Esophagus (tissue), 2 donors: Measurements from ENCODE around the gene LPGAT1. TPM values are rescaled to one million over a fixed set of nuclear protein-coding genes. Genes with fewer than 3 reads are reported as not detected.
A peak's percentile ranks its signal among the peaks of the same experiment; 100 is the strongest.

Experiments used
- H3K27ac ChIP-seq, 2 donors: one replicate each; pipeline ENCODE4 v1.5.1; 2013; ENCODE audit warnings: low read depth in 2 of 2, mild to moderate bottlenecking in 2 of 2, inconsistent platforms in 1 of 2, low read length in 1 of 2, moderate library complexity in 1 of 2
- H3K27me3 ChIP-seq, 2 donors: one replicate each; pipeline ENCODE4 v1.6.1; 2013; ENCODE audit warnings: low read length in 2 of 2, control low read depth in 1 of 2, mild to moderate bottlenecking in 1 of 2; ENCODE audit not compliant: insufficient read depth in 2 of 2, control insufficient read depth in 1 of 2
- H3K36me3 ChIP-seq, 2 donors: one replicate each; pipeline ENCODE4 v1.6.1; 2013; ENCODE audit warnings: low read length in 1 of 2; ENCODE audit not compliant: control insufficient read depth in 2 of 2, insufficient read depth in 2 of 2
- H3K4me1 ChIP-seq, 2 donors: one replicate each; pipeline ENCODE4 v1.6.1; 2013; ENCODE audit warnings: low read length in 1 of 2; ENCODE audit not compliant: control insufficient read depth in 2 of 2, insufficient read depth in 2 of 2
- H3K4me3 ChIP-seq, 2 donors: one replicate each; pipeline ENCODE4 v1.5.1; 2013; ENCODE audit warnings: low read length in 2 of 2, mild to moderate bottlenecking in 2 of 2, low read depth in 1 of 2, moderate library complexity in 1 of 2
- H3K9me3 ChIP-seq, 2 donors: one replicate each; pipeline ENCODE4 v1.6.1; 2013; ENCODE audit warnings: mild to moderate bottlenecking in 2 of 2, low read depth in 1 of 2, low read length in 1 of 2, moderate library complexity in 1 of 2; ENCODE audit not compliant: control insufficient read depth in 2 of 2, insufficient read depth in 1 of 2
- WGBS, 2 donors: extraction: QIAGEN DNeasy Blood & Tissue Kit; methylation state at CpG; one replicate each; pipeline ENCODE4 v1.1.7; 2013; 5-methylcytosine and 5-hydroxymethylcytosine counted together
- polyA plus RNA-seq, 2 donors: library from polyadenylated mRNA; stranded (reverse); fragments of 200-250 nt; gene quantifications; one replicate each; pipeline ENCODE4 v1.2.3, GENCODE V29; 2013
- donor health status: healthy with polysubstance abuse.
- donor health status: Bipolar disorder and iron deficiency.

LPGAT1 gene
- polyA plus RNA-seq, 2 donors = 3.1 to 3.7 TPM

DNA sequence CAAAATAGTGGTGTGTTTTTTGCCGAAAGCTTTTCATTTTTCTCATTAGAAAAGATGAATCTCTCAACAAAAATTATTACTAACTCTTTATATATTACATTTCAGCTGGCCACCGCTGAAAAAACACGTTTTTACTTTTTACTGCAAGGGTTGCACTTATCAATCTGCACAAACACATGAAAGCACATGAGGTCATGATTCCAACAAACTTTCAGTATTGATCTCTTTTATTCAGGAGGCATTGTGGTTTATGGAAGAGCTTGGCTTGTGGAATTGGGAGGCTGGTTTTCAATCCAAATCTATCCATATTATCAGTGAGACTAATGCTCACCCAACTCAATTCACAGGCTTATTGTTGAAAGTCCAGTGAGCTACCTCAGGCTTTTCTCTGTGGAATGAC lies 20.6 kb upstream of the LPGAT1 start:
- Histone ChIP-seq H3K4me3 (no peak overlapping the region), H3K36me3 (no peaks in the 10 kb centered on the region), H3K27ac (no peak overlapping the region), H3K27me3 (no peaks in the 10 kb centered on the region), H3K9me3 (no peaks in the 10 kb centered on the region), H3K4me1 (no peaks in the 10 kb centered on the region)
- WGBS, 2 donors = 51 to 55% methylated on average over 3 of the region's 3 CpGs

DNA sequence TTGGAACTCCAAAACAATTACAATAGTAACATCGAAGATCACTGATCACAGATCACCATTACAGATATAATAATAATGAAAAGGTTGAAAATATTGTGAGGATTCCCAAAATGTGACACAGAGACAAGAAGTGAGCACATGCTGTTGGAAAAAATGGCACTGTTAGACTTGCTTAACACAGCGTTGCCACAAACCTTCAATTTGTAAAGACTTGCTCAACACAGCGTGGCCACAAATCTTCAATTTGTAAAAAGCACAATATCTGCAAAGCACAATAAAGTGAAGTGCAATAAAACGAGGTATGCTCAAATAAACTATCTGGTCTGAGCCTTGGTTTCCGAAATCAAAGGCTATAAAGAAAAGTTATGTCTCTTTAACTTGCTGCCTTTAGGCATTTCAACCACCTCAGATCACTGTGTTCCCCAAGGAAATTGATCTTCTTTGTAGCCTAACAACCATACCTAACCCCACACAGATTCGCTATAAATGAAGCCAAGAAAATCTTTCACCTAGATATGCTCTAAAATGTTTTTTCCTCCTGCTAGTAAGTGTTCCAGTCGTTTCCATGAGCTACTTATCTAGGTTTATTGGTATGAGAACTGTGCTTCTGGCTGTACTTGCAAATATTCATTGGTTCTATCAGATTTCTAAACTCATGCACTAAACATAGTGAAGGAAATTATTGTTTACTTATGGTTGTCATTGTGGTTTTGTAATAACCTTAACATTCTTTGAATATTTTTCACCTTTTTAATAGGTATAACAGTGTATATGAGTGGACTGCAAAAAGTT lies 13.1 kb upstream of the LPGAT1 start:
- Histone ChIP-seq H3K9me3 (no peaks in the 10 kb centered on the region), H3K4me3 (no peak overlapping the region), H3K27ac (no peak overlapping the region), H3K27me3 (no peaks in the 10 kb centered on the region), H3K36me3 (no peaks in the 10 kb centered on the region), H3K4me1 (no peaks in the 10 kb centered on the region)
- WGBS, 2 donors = 83 to 88% methylated on average over 7 of the region's 7 CpGs

DNA sequence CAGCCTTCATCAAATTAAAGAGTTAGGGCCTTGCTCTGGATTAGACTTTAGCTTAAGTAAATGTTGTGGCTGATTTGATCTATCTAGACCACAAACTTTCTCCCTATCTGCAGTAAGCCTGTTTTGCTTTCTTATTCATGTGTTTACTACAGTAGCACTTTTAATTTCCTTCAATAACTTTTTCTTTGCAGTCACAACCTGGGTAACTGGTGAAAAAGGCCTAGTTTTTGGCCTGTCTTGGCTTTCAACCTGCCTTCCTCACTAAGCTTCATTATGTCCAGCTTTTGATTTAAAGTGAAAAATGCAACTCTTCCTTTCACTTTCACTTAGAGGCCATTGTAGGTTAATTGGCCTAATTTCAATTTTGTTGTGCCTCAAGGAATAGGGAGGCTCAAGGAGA lies 12.5 kb upstream of the LPGAT1 start:
- Histone ChIP-seq H3K4me1 (no peaks in the 10 kb centered on the region), H3K9me3 (no peaks in the 10 kb centered on the region), H3K36me3 (no peaks in the 10 kb centered on the region), H3K27me3 (no peaks in the 10 kb centered on the region), H3K4me3 (no peak overlapping the region), H3K27ac (no peak overlapping the region)

DNA sequence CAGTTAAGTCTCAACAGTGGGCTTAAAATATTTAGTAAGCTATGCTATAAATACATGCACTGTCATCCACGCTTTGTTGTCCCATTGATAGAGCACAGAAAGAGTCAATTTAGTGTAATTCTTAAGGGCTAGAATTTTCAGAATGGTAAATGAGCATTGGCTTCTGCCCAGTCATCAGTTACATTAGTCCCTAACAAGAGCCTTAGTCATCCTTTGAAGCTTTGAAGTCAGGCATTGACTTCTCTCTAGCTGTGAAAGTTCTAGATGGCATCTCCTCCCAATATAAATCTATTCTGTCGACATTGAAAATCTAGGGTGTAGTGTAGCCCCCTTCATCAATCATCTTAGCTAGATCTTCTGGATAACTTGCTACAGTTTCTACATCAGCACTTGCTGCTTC lies 12.0 kb upstream of the LPGAT1 start:
- Histone ChIP-seq H3K9me3 (no peaks in the 10 kb centered on the region), H3K27me3 (no peaks in the 10 kb centered on the region), H3K36me3 (no peaks in the 10 kb centered on the region), H3K4me1 (no peaks in the 10 kb centered on the region), H3K4me3 (no peak overlapping the region), H3K27ac (no peak overlapping the region)
- 69 to 77% methylated on average over 2 of the region's 2 CpGs for WGBS, 2 donors

DNA sequence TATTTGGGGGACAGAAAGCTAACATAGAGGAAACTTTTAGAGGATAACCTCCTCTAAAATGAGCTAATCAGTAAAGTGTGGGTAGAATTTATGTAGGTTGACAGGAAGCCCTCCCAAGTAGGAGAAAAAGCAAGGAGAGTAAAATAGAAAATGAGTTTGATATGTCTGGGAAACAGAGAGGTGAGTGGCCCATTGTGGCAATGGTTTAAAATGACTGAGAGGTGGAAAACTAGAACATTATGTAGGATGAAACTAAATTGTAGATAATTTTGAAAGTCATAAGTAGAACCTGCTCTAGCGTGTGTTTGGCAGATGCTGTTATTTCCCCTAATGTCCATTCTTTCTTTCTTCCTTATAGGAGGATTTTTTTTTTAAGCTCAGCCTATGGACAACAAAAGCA lies 8.5 kb upstream of the LPGAT1 start:
- 80 to 86% methylated on average over 1 of the region's 1 CpG for WGBS, 2 donors

DNA sequence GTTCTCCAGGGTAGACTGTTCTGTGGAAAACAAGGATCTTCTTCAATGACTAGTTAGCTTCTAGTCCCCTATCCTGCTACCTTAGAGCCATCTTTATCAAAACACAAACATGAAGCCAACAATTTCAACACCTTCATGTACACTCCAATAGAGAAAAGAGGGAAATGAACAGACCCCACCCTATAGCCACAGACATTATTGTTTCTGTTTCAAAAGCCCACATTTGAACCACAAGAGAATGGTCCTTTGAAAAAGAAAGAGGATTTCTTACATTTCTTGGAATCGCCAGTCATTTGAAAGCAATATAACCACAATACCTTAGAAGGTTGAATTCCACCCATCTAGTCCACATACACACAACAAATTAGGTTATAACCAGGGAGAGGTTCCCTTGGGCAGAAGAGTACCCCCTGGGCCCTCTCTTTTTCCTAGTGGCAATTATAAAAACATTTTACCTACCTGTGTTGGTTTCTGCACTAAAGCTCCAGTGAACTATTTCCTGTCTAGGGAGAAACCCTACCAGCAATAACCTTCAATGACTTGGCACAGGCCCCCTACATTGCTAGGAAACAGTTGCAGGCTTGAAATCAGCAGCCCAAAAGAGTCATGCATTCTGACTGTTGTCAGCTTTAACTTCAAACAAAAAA lies 2.7 kb upstream of the LPGAT1 start:
- no peaks in the 10 kb centered on the region for H3K36me3 ChIP-seq
- H3K4me1 ChIP-seq = no peaks in the 10 kb centered on the region
- WGBS, 2 donors = 85 to 87% methylated on average over 1 of the region's 1 CpG
- H3K4me3 ChIP-seq = no peak overlapping the region
- H3K9me3 ChIP-seq = no peaks in the 10 kb centered on the region
- H3K27me3 ChIP-seq = no peaks in the 10 kb centered on the region
- no peak overlapping the region for H3K27ac ChIP-seq

More for the DNA sequence above, 8.5 kb upstream of the LPGAT1 start:
- H3K9me3 ChIP-seq = no peaks in the 10 kb centered on the region
- H3K36me3 ChIP-seq = no peaks in the 10 kb centered on the region
- H3K27me3 ChIP-seq = no peaks in the 10 kb centered on the region
- H3K4me1 ChIP-seq = no peaks in the 10 kb centered on the region
- no peak overlapping the region for H3K4me3 ChIP-seq
- no peak overlapping the region for H3K27ac ChIP-seq

DNA sequence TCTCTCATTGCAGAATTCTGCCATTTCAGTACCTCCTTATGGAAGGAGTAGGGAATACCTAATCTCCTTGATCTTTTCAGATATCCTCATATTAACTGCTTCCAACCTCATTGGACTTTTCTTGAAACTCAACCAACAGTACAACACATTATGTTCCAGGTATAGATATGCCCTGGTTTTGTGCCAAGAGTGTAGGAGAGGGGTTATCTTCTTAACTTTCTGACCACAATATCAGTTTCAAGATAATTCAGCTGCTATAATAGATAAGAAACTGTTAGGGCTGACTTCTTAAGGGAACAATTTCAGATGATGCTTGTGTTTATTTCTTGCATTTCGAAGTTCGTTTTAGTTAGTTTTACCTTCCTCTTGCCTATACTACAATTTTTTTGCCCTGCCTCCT lies 2.1 kb upstream of the LPGAT1 start:
- WGBS, 2 donors = 69 to 97% methylated on average over 2 of the region's 2 CpGs
- no peaks in the 10 kb centered on the region for H3K9me3 ChIP-seq
- H3K27me3 ChIP-seq = no peaks in the 10 kb centered on the region
- H3K4me3 ChIP-seq = no peak overlapping the region
- H3K27ac ChIP-seq = no peak overlapping the region
- H3K36me3 ChIP-seq = no peaks in the 10 kb centered on the region
- H3K4me1 ChIP-seq = no peaks in the 10 kb centered on the region

DNA sequence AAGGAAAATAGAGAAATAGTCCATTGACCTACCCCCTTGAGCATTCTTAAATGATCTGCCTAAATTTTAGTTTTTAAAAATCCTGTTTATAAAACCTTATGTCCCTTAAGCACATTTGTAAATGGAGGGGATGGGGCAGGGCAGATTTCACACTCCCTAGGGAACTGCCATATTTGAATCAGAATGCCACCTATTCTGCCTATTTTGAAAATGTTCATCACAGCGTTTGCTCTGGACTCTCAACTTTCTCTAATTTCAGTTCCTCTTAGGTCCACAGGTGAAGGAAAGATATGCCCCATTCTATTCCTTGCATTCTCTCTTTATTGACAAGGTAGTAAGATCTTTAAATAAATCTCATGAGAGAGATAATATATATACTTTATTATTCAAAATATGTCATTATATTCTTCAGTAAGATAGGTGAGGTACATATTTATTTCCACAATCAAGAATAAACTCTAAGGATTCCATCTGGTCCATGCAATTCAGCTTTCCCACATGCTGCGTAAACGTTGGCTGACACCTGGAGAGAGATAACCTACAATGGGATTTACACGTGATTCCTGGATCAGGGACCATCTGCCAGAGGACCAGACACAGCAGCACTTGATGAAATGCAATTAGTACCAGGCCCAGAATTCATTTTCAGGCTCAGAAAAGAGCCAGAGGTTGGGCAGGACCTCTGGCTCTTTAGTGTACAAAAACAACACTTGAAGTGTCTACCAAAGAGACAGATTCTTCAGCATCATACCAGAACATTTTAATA lies 1.2 kb upstream of the LPGAT1 start:
- WGBS, 2 donors = 80 to 87% methylated on average over 4 of the region's 4 CpGs
- Histone ChIP-seq H3K27ac (no peak overlapping the region), H3K27me3 (no peaks in the 10 kb centered on the region), H3K36me3 (peaks cover 0 to 2% of the 10 kb centered on the region in 2 donors), H3K4me3 (no peak overlapping the region), H3K9me3 (no peaks in the 10 kb centered on the region), H3K4me1 (no peaks in the 10 kb centered on the region)

DNA sequence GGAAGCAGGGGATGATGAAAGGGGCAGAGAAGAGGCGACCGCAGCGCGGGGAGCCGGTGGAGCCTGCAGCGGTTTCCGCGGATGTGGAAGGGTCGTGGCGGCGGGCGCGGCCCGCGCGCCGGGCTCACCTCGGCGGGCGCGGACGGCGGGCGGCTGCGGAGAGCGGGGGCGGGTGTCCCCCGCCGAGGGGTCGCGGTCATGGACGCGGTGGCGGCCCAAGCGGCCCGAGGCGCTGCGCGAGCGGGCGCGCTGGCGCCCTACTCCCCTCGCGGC lies 572 bp downstream of the LPGAT1 start:
- Histone ChIP-seq H3K36me3 (peaks cover 0 to 2% of the 10 kb centered on the region in 2 donors), H3K4me1 (no peaks in the 10 kb centered on the region), H3K27ac (peak overlapping the region; percentile 80 to 88), H3K27me3 (no peaks in the 10 kb centered on the region), H3K4me3 (peak overlapping the region; percentile 79 to 97), H3K9me3 (no peaks in the 10 kb centered on the region)
- whole genome bisulfite sequencing, 2 donors = 0 to 1% methylated on average over 9 to 45 of the region's 45 CpGs
